ENCODE measurements around the gene KIZ. TPM values are rescaled to one million over a fixed set of nuclear protein-coding genes. Genes with fewer than 3 reads are reported as not detected.

The KIZ gene
- total RNA-seq, 1 experiment from 2014 or later = 31.8 TPM

- no peaks in the 10 kb centered on the region for H3K36me3 Mint-ChIP-seq (ENCODE audit: insufficient read depth, unreplicated experiment)
- BruUV-seq (replicated peaks) = no TSS peak
These were observed 11.3 kb upstream of the KIZ start for GRCh38 chr20:21114584-21114983.

GRCh38 chr20:21117521-21117920 lies 8.4 kb upstream of the KIZ start:
- no peak for DNase-seq
- Histone ChIP-seq H3K4me3 (ENCODE audit: low read depth, low read length) (no peak overlapping the region), H3K4me1 (no peaks in the 10 kb centered on the region), H3K27me3 (replicated peaks; ENCODE audit: control insufficient read depth, insufficient read depth, low read length) (no peaks in the 10 kb centered on the region), H3K36me3 (ENCODE audit: control insufficient read depth, insufficient read depth, low read length) (no peaks in the 10 kb centered on the region), H3K9me3 (no peaks in the 10 kb centered on the region)
- ChIA-PET POLR2A (interaction anchor here (0.6 kb wide), 1 partner anchor 186 kb away, joined by 16 read pairs; the partner anchor contains the start of gene XRN2), CTCF (no interaction called here)
- Mint-ChIP-seq H3K27me3 (ENCODE audit: insufficient read depth, unreplicated experiment) (no peaks in the 10 kb centered on the region), H3K4me3 (ENCODE audit: unreplicated experiment) (no peak overlapping the region), H3K9me3 (ENCODE audit: unreplicated experiment) (no peaks in the 10 kb centered on the region), H3K4me1 (ENCODE audit: low read depth, unreplicated experiment) (no peaks in the 10 kb centered on the region), H3K36me3 (ENCODE audit: insufficient read depth, unreplicated experiment) (no peaks in the 10 kb centered on the region), H3K27ac (ENCODE audit: unreplicated experiment) (no peak overlapping the region)
- no TSS peak for BruUV-seq (replicated peaks)
- no peak for TF ChIP-seq CTCF (IDR thresholded peaks at IDR 0.05; ENCODE audit: insufficient read depth in 1 of 2, low read depth in 1 of 2, low read length in 1 of 2, severe bottlenecking in 1 of 2, unreplicated experiment in 1 of 2)
- intact Hi-C loops (cut with micrococcal nuclease; ENCODE audit: unreplicated experiment) = no loop called here

More at GRCh38 chr20:21114584-21114983, 11.3 kb upstream of the KIZ start:
- H3K9me3 Mint-ChIP-seq (ENCODE audit: unreplicated experiment) = no peaks in the 10 kb centered on the region
- no peak for DNase-seq
- Histone ChIP-seq H3K9me3 (no peaks in the 10 kb centered on the region), H3K4me1 (no peaks in the 10 kb centered on the region), H3K36me3 (ENCODE audit: control insufficient read depth, insufficient read depth, low read length) (no peaks in the 10 kb centered on the region), H3K27me3 (replicated peaks; ENCODE audit: control insufficient read depth, insufficient read depth, low read length) (no peaks in the 10 kb centered on the region), H3K4me3 (ENCODE audit: low read depth, low read length) (no peak overlapping the region)
- no peak overlapping the region for H3K4me3 Mint-ChIP-seq (ENCODE audit: unreplicated experiment)
- no peak for TF ChIP-seq CTCF (IDR thresholded peaks at IDR 0.05; ENCODE audit: insufficient read depth in 1 of 2, low read depth in 1 of 2, low read length in 1 of 2, severe bottlenecking in 1 of 2, unreplicated experiment in 1 of 2)
- no peaks in the 10 kb centered on the region for H3K4me1 Mint-ChIP-seq (ENCODE audit: low read depth, unreplicated experiment)
- intact Hi-C loops (cut with micrococcal nuclease; ENCODE audit: unreplicated experiment) = no loop called here
- H3K27ac Mint-ChIP-seq (ENCODE audit: unreplicated experiment) = no peak overlapping the region
- ChIA-PET POLR2A (no interaction called here), CTCF (no interaction called here)
- H3K27me3 Mint-ChIP-seq (ENCODE audit: insufficient read depth, unreplicated experiment) = no peaks in the 10 kb centered on the region

DNA sequence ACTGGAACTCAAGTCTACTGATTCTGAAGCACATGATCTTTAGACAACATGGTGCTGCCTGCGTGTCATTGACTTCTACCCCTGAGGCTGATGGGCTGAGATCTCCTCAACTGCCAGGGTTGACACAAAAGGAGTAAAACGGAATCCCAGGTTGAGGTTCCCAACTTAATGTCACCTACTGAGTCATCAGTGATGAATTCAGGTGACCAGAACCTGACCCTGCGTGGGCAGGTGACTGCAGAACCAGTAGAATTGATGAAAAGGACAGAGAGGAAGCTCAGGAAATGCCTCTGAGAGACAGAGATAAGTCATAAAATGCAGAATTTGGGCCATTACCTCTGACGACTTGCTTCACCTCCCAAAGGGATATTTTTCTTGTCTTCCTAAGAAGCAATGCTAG lies 7.7 kb upstream of the KIZ start:
- H3K4me1 ChIP-seq = no peaks in the 10 kb centered on the region
- H3K9me3 Mint-ChIP-seq (ENCODE audit: unreplicated experiment) = no peaks in the 10 kb centered on the region
- no peaks in the 10 kb centered on the region for H3K36me3 Mint-ChIP-seq (ENCODE audit: insufficient read depth, unreplicated experiment)
- H3K27ac Mint-ChIP-seq (ENCODE audit: unreplicated experiment) = no peak overlapping the region
- no peak overlapping the region for H3K4me3 ChIP-seq (ENCODE audit: low read depth, low read length)
- H3K27me3 ChIP-seq (replicated peaks; ENCODE audit: control insufficient read depth, insufficient read depth, low read length) = no peaks in the 10 kb centered on the region
- CTCF ChIA-PET = no interaction called here
- H3K27me3 Mint-ChIP-seq (ENCODE audit: insufficient read depth, unreplicated experiment) = no peaks in the 10 kb centered on the region
- H3K4me3 Mint-ChIP-seq (ENCODE audit: unreplicated experiment) = no peak overlapping the region
- no TSS peak for BruUV-seq (replicated peaks)
- no peaks in the 10 kb centered on the region for H3K36me3 ChIP-seq (ENCODE audit: control insufficient read depth, insufficient read depth, low read length)
- intact Hi-C loops (cut with micrococcal nuclease; ENCODE audit: unreplicated experiment) = no loop called here
- no peaks in the 10 kb centered on the region for H3K9me3 ChIP-seq
- no peak for DNase-seq
- H3K4me1 Mint-ChIP-seq (ENCODE audit: low read depth, unreplicated experiment) = no peaks in the 10 kb centered on the region
- no peak for TF ChIP-seq CTCF (IDR thresholded peaks at IDR 0.05; ENCODE audit: insufficient read depth in 1 of 2, low read depth in 1 of 2, low read length in 1 of 2, severe bottlenecking in 1 of 2, unreplicated experiment in 1 of 2)
- POLR2A ChIA-PET = interaction anchor here (0.6 kb wide), 1 partner anchor 185 kb away, joined by 16 read pairs; the partner anchor contains the start of gene XRN2

Data from Caco-2 (cell line).